GM19395 (cell line): ENCODE measurements around the gene PLCXD1.

Experiments used
- ATAC-seq: cut with Tn5 transposase; IDR thresholded peaks from one replicate; pipeline ENCODE4 v1.9.1; 2021; ENCODE audit warnings: mild to moderate bottlenecking, moderate library complexity; ENCODE audit not compliant: unreplicated experiment

The PLCXD1 gene

DNA sequence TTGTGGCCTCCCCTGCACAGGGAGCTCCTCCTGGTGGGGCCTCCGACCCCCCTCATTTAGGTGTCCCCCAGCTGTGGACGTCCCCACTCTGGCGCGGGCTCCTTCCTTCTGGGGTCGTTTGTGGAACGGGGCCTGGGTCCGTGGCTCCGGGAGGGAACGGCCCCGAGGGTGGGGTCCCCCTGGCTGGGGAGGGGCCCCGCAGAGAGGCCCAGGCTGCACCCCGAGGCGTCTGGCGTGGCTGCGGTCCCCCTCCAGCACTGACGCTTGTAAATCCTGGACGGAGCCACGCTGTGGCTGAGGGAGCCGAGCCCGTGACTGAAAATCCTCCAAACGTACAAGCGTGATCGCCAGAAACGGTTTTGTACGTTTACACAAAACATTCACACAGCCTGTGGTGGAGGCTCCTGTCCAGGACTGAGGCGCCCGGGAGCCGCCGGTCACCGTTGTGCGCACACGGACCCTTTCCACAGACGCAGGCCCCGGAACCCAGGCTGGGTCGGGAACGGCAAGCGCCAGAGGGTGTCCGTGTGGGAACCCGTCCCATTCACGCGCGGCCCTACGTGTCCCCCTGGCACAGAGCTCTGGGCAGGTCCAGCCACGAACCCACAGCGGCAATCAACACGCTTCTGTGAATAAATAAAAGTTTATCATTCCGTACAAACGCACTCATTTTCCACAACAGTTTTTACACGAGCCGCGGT lies 52.6 kb downstream of the PLCXD1 start:
- no peak for ATAC-seq

DNA sequence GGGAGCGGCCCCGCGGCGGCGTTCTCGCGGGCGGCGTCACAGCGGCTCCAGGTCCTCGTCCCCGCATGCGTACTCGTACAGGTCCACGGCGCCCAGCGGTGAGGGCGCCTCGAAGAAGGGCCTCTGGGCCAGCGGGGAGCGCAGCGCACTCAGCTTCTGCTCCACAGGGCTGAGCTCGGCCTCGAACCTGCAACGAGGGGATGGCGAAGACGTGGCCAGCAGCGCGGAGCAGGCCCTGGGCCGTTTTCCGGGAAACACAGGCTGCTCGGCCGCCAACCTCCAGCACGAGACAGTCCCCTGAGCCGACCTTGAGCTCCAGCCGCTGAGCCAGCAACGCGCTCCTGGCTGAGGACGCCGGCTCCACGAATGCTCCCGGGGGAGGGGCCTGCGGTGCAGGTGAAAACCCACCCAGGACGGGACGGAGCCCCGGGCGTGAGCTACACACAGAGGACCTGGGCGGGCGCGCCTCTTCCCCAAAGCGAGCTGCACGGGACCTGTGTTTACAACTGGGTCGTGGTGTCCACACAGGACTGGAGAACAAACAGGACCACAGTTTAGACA lies 53.2 kb downstream of the PLCXD1 start:
- ATAC-seq, result no peak

DNA sequence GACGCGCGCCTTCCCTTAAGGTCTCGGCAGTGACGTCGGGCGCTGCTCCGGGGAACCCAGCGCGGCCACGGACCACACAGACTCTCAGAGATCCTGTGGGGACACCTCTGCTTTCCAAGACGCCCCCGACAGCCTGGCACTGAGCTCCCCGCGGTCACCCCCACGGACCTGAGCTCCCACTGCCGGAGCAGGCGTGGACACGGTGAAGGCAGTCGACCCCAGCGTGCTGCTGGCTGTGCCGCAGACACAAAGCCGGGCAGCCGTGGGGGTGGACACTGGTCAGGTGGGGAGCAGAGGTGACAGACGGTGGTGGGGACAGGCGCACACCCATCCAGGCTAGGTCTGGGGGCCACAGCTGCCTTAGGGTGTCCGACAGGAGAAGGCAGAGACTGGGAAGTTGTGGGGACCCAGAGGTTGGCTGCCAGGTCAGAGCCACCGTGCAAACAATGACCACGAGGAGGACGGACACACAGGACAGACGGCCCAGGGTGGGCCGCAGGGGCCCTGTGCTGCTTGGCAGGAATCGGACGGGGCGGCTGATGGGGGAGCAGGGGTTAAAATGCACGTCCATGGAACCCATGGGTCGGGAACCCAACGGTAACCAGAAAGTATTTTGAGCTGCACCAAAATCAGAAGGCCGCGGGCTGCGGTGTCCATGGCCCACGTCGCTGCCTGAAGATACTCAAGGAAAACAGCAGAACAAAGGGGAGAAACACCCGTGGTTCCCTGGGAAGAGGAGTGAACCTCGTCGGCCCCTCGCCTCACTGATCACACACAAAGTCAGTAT lies 54.0 kb downstream of the PLCXD1 start:
- no peak for ATAC-seq

DNA sequence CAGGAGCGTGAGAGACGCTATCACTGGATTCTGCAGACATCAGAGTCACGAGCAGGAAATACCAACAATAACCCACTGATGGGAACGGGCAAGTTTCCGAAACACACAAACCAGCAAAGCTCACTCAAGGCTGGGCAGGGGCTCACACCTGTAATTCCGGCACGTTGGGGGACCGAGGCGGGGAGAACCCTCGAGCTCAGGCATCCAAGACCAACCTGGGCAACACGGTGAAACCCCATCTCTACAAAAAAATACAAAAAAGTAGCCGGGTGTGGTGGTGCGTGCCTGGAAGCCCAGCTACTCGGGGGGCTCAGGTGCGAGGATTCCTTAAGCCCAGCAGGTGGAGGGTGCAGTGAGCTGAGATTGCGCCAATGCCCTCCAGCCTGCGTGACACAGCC lies 54.6 kb downstream of the PLCXD1 start:
- ATAC-seq, result no peak

DNA sequence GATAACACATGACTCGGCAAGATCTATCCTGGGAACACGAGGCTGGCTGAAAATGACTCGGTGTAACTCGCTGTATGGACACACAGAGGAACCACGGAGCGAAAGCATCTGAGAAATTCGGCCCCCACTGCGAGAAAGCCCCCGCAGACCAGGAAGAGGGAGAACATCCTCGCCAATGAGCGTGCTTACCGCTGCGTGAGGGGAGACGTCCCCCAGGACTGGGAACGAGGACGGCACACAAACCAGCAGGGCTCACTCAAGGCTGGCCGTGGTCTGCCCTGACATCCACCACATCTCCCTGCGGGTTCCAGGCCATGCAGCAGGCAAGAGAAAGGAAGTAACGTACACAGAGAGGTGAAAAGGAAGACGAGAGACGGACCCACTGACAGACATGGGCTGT lies 55.0 kb downstream of the PLCXD1 start:
- ATAC-seq, result no peak

DNA sequence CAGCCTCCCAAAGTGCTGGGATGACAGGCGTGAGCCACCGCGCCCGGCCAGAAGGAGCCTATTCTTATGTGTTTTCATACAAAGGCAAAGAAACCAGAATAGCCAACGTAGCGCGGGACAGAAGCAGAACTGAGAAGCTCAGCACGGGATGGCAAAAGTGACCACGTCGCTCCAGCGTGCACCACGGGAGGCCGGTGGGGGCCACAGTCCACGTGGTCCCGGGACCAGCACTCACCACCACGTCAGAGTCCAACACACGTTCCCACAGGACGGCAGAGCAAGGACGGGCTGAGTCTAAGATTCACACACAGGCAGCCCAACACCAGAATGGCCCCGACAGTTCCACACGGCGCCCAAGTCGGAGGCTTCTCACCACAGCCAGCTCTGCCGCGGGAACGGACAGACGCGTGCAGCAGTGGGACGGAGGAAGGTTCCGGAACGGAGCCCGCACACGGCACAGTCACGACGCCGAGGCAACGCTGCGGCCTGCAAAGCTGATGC lies 56.2 kb downstream of the PLCXD1 start:
- ATAC-seq, result no peak

DNA sequence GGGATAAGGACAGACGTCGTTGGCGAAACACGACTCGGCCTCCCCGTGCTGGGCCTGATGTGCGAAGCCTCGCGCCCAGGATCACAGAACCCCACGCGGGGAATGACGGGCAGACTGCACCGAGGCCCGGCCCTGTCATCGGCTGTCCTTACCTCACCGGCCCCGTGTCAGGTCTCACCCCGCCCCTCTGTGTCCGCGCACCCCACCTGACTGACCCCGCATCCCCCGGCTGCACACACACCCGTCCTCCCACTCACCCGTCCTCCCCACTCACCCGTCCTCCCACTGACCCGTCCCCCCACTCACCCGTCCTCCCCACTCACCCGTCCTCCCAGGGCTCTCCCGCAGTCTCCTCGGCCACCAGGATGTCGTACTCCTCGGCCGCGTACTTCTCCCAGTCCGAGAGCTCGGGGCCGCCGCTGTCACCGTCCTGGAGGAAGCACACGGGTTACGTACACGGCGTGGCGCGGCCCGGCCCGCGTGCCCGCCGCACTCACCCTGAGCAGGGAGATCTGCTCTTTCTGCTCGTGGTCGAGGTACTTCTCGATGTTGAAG lies 57.2 kb downstream of the PLCXD1 start:
- ATAC-seq, result no peak

DNA sequence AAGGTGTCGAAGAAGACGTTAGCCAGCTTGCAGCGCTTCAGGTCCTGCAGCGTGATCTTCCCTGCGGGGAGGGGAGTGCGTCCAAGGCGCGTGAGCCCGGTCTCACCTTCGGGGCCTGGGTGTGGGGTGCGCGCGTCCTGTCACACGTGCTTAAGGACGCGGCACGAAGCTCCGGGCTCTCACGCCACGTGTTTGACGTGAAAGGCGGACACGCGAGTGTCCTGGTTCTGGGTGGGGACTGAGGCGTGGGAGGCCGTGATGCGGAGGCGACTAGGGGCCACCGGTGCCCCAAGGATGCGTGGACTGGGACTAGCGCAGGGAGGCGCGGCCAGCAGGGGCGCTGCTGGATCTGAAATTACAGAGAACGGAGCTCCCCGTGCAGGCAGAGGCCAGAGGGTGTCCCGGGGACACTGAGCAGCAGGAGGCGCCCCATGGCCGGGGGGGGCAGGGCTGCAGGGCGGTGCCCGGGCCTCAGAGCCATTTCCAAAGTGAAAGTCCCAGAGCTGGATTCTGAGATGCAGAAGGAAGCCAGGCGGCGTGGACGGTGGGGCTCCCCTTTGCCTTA lies 57.7 kb downstream of the PLCXD1 start:
- ATAC-seq, result no peak

DNA sequence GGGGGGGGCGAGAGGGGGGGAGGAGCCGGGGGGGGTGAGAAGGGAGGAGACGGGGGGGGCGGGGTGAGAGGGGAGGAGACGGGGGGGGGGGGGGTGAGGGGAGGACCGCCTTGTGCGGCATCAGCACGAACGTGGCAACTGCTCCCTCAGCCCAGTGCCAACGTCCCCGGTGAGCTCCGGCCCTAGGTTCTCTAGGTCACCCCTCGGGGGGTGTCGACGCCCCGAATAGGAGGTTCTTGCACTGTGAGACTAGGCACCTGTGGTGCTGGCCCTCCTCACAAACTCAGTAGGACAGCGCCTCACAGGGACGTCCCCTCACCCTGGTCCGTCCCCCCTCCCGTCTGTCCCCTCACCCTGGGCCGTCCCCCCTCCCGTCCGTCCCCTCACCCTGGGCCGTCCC lies 58.9 kb downstream of the PLCXD1 start:
- ATAC-seq, result no peak

DNA sequence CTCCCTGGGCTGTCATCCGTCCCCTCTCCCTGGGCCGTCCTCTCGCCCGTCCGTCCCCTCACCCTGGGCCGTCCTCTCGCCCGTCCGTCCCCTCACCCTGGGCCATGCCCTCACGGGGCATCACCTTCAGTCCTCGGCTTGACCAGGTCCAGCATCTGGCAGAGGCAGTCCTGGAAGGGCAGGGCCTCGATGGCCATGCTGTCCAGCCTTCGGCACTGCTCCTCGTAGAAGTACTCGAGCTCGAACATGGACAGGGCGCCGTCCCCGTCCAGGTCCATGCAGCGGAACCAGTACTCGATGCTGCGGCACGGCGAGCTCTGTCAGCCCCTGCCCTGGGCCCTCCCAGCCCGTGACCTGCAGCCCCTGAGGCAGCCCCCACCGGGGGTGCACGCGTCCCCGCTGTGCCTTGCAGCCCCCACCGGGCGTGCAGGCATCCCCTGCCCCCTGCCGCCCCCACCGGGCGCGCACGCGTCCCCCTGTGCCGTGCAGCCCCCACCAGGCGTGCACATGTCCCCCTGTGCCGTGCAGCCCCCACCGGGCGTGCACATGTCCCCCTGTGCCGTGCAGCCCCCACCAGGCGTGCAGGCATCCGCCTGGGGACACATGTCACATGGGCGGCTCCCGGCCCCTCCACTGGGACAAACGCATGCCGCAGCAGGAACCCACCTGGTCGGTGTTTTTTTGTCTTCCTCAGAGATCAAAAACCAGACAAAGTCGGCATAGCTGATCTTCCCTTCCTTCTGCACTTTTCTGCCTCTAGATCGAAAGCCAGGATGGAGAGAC lies 59.7 kb downstream of the PLCXD1 start:
- no peak for ATAC-seq

DNA sequence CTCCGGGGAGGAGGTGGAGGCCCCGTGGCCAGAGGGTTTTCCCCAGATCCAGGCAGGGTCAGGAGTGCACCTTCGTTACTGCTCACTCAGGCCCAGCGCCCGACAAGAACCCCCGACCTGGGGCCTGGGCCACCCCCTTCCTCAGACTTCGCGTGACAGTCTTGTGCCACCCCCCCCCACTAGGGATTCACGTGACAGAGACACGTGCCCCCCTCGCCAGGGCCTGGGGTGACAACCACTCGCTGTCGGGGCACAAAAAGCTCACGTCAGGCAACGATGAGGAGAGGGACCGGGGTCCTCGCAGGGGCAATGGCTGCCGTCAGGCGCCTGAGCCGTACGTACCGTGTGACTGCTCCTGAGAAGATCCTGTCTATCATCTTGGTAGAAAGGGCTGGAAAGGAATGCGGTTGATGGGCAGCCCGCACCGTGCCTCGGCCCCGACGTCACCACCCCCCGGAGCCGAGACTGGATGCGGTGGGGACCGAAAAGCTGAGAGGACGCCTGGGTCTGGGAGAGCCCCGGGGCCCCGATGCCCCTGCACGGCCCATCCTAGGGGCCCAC lies 60.4 kb downstream of the PLCXD1 start:
- no peak for ATAC-seq

DNA sequence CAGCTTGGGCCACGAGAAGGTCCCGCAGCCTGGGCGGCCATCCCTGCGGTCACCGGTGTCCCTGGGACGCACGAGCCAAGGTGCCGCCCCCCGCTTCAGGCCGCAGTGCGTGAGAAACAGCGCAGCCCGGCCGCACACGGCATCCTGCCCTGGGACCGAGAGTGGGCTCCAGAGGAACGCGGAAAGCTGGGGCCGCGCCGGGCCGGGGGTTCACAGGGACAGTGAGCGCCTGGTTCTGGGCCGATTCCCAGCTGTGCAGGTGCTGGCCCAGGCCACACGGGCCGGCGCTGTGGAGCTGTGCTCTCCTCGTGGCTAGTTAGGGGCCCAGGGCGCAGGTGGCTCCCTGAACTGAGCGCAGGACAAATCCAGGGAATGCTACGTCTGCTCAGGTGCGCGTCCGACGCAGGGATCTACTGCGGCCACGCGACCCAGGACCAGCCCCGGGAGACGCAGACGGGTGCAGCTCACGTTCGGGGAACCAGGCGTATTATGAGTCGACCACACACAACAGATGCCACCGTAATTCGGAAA lies 63.3 kb downstream of the PLCXD1 start:
- ATAC-seq, result no peak

DNA sequence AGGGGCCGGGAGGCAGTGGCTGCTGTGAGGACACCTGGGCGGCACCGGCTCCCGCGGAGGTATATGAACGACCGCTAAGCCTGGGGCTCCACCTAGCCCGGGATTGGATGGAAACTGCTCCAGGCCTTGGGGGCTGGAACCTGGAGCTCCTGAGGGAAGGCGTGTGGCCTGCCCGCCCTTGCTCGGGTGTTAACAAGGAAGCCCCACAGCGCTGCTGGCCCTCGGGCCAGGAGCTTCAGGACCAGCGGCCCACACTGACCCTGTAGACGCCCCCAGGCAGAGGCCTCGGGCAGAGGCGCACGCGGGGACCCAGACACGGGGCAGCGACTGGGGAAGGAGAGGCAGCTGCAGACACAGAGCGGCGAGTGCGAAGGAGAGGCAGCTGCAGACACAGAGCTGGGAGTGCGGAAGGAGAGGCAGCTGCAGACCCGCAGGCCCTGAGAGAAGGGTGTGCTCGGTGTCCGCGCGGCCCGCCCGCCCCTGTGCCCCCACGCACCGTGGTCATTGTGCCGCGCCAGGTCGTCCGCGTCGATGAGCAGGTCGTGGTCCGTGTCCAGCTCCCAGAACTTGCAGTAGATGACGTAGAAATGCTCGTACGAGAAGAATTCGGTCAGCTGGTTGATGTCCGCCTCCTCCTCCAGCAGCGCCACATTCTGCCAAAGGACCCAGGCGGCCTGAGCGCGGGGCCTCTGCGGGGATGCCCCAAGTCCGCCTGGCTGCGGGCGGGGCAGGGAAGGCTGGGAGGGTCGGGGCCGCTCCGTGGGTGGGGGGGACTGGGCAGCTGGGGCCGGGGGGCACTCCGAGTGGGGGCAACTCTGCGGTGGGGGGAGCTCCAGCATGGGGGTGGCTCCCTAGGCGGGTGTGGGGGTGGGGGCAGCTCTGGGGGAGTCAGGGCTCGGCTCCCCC lies 64.1 kb downstream of the PLCXD1 start:
- ATAC-seq, result no peak

DNA sequence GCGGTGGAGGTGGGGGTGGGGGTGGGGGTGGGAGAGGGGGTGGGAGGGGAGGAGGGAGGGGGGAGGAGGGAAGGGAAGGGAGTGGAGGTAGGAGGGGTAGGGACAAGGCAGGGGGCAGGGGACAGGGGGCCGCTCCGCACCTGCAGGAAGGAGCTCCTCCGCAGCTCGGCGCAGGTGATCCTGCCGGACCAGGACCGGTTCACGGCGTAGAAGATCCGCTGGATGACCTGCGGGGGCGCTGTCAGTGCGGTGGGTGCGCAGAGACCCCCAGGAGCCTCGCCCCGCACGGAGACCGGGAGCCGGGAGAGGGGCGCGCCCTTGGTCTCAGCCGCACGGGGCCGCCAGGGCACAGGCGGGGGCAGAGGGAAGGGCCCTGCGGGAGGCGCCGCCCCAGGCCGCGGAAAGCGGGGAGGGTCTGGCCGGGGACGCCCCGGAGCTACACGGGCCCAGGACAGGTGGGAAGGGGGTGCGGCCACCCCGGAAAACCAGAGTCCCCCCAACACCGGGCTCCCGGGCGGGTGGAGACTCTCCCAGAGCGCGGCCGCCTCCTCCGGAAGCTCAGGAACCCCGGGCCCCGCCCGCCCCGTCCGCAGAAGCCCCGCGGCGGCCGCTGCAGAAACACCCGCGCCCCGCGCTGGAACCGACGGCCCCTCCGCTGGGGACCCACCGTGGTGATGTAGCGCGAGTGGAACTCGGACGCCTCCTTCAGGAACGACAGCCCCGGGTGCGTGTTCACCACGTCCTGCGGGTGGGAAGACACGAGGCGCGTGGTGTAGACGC lies 65.0 kb downstream of the PLCXD1 start:
- ATAC-seq, result no peak

DNA sequence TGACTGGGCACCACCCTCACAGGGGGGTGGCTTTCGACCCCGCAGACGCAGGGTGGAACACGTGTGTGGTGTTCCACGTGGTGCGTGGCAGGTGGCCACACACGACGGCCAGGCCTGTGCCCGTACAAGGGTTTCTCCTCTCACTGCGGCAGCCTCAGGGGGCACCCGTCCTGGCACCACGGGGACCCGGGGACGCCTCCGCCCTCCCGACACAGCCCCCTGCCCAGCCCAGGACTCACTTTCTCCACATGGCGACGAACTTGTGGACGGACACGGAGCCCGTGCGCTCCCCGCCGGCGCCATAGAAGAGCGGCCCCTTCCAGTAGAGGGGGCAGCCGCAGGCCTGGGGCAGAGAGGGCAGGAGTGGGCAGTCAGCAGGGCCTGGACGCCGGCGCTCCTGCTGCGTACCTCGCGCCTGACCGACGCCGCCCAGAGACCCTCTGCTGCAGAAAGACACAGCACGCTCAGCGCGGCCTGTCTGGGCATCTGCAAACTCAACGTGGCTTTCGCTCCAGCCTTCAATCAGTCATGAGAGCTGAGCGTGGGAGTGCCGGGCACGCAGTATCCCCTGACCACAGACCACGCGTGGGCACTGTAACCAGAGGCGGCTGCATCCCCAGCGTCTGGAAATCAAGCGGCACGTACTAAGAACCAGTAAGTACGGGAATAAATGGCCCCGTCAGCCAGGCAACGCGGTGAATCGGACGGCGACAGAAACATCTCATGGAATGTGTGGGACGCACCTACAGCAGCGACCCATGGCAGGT lies 66.4 kb downstream of the PLCXD1 start:
- ATAC-seq, result no peak

DNA sequence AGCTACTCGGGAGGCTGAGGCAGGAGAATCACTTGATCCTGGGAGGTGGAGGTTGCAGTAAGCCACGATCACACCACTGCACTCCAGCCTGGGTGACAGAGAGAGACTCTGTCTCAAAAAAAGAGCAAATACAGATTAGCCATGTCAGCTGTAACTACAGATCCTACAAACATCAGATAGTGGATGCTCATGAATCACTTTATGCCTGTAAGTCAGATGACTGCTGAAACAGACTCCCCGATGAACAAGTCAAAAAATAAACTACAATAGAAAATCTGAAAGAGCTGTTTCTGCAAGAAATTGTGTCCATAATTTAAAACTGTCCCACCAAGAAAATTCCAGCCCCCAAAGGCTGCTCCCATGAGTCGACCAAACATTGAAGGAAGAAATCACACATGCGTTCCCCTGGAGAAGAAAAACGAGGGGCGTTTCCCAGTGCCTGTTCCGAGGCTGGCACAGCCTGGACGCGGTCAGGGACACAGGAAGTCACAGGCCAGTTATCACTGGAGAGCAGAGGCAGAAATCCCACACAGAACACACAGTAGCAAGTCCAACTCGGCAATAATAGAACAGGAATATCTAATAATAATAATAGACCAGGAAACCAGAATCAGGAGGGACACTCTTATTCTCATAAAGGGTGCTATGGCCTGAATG lies 67.4 kb downstream of the PLCXD1 start:
- ATAC-seq, result no peak

DNA sequence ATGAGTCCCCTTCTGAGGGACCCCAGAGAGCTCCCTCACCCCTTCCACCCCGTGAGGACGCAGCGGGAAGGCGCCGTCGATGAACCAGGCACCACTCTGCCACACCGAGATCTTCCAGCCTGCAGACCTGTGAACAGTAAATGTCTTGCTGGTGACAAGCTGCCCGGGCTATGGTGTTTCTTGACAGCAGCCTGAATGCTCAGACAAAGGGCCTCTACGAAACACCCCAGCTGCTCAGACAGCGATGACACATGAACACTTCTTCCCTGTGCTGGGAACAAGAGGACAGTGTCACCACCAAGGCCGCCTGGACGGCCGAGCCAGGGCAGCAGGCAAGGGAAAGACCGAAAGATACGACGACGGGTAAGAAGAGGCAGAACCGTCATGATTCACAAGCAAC lies 68.0 kb downstream of the PLCXD1 start:
- no peak for ATAC-seq
